Kidney epithelial cell (primary cell): ENCODE results near the gene MAVS. TPM values are rescaled to one million over a fixed set of nuclear protein-coding genes. Genes with fewer than 3 reads are reported as not detected.

Source experiments
- DNase-seq: peaks from one replicate; pipeline ENCODE4 v3.0.0-alpha.2; 2010; ENCODE audit warnings: low read depth
- H3K27me3 ChIP-seq: 2 replicates; pipeline ENCODE4 v1.6.0; 2011; ENCODE audit warnings: low read length; ENCODE audit not compliant: control insufficient read depth, insufficient read depth
- H3K36me3 ChIP-seq: 2 replicates; pipeline ENCODE4 v1.5.1; 2011; ENCODE audit warnings: low read length; ENCODE audit not compliant: control insufficient read depth, insufficient read depth
- H3K4me3 ChIP-seq: 2 replicates; pipeline ENCODE4 v1.5.1; 2011; ENCODE audit warnings: low read depth, mild to moderate bottlenecking, control low read depth, low read length
- CTCF ChIP-seq: IDR thresholded peaks from 2 replicates; pipeline ENCODE4 v1.5.1; 2011; ENCODE audit warnings: mild to moderate bottlenecking, moderate library complexity, low read length, control low read depth, inconsistent platforms; ENCODE audit not compliant: insufficient read depth, poor library complexity, severe bottlenecking
- total RNA-seq: library from RNA; depleted of rRNA; stranded (reverse); fragments of >200 nt; gene quantifications from 2 replicates; pipeline ENCODE4 v1.2.3, GENCODE V29; 2015

Gene MAVS
- total RNA-seq, 1 donor from 2014 or later = 30.8 TPM

- Histone ChIP-seq H3K4me3 (no peak overlapping the region), H3K27me3 (no peaks in the 10 kb centered on the region), H3K36me3 (no peaks in the 10 kb centered on the region)
- no peak for TF ChIP-seq CTCF
- DNase-seq = no peak
Observed at GRCh38 chr20:3910853-3911252, 64.2 kb downstream of the MAVS start.

GRCh38 chr20:3911956-3912355 is 65.3 kb downstream of the MAVS start:
- no peaks in the 10 kb centered on the region for H3K27me3 ChIP-seq
- no peak overlapping the region for H3K4me3 ChIP-seq
- TF ChIP-seq CTCF = no peak
- no peak for DNase-seq
- no peaks in the 10 kb centered on the region for H3K36me3 ChIP-seq

- no peaks in the 10 kb centered on the region for H3K27me3 ChIP-seq
- no peak for TF ChIP-seq CTCF
- no peaks in the 10 kb centered on the region for H3K36me3 ChIP-seq
- no peak overlapping the region for H3K4me3 ChIP-seq
- DNase-seq = no peak
Observed at GRCh38 chr20:3914446-3914845, 67.8 kb downstream of the MAVS start.

GRCh38 chr20:3915691-3916090 is 69.1 kb downstream of the MAVS start:
- no peaks in the 10 kb centered on the region for H3K36me3 ChIP-seq
- DNase-seq = no peak
- no peaks in the 10 kb centered on the region for H3K27me3 ChIP-seq
- H3K4me3 ChIP-seq = no peak overlapping the region
- no peak for TF ChIP-seq CTCF

- no peaks in the 10 kb centered on the region for H3K36me3 ChIP-seq
- TF ChIP-seq CTCF = no peak
Observed at GRCh38 chr20:3916364-3916763, 69.7 kb downstream of the MAVS start.

GRCh38 chr20:3919352-3919751 is 72.7 kb downstream of the MAVS start:
- peaks cover 1% of the 10 kb centered on the region for H3K36me3 ChIP-seq
- H3K27me3 ChIP-seq = no peaks in the 10 kb centered on the region
- no peak for DNase-seq
- H3K4me3 ChIP-seq = no peak overlapping the region
- no peak for TF ChIP-seq CTCF

More at GRCh38 chr20:3916364-3916763, 69.7 kb downstream of the MAVS start:
- Histone ChIP-seq H3K4me3 (no peak overlapping the region), H3K27me3 (no peaks in the 10 kb centered on the region)
- no peak for DNase-seq
